Osteocyte (in vitro differentiated cells): ENCODE data around the gene IGF2R. TPM values are rescaled to one million over a fixed set of nuclear protein-coding genes. Genes with fewer than 3 reads are reported as not detected.
A peak's percentile ranks its signal among the peaks of the same experiment; 100 is the strongest.

Experiments
- DNase-seq: peaks from one replicate; pipeline ENCODE4 v3.0.0; 2021; ENCODE audit warnings: mixed read lengths; ENCODE audit not compliant: unreplicated experiment; ENCODE audit errors: extremely low spot score
- H3K27ac Mint-ChIP-seq: one replicate; pipeline ENCODE4 v1.8.0; 2021; ENCODE audit warnings: mild to moderate bottlenecking, mixed read lengths; ENCODE audit not compliant: unreplicated experiment
- H3K27me3 Mint-ChIP-seq: one replicate; pipeline ENCODE4 v1.8.0; 2021; ENCODE audit warnings: mixed read lengths; ENCODE audit not compliant: unreplicated experiment
- H3K36me3 Mint-ChIP-seq: one replicate; pipeline ENCODE4 v1.8.0; 2021; ENCODE audit warnings: mixed read lengths; ENCODE audit not compliant: unreplicated experiment
- H3K4me1 Mint-ChIP-seq: one replicate; pipeline ENCODE4 v1.8.0; 2021; ENCODE audit warnings: mixed read lengths; ENCODE audit not compliant: unreplicated experiment
- H3K4me3 Mint-ChIP-seq: one replicate; pipeline ENCODE4 v1.8.0; 2021; ENCODE audit warnings: mild to moderate bottlenecking, moderate library complexity, mixed read lengths; ENCODE audit not compliant: unreplicated experiment
- H3K9me3 Mint-ChIP-seq: one replicate; pipeline ENCODE4 v1.8.0; 2021; ENCODE audit warnings: mixed read lengths; ENCODE audit not compliant: unreplicated experiment
- CTCF ChIP-seq: fragments of 200-600 bp; sonication (generic); IDR thresholded peaks from 2 replicates; pipeline ENCODE4 v1.5.0; 2021; ENCODE audit warnings: antibody characterized with exemption, mild to moderate bottlenecking, moderate library complexity
- total RNA-seq: library from RNA; stranded (reverse); gene quantifications from 2 replicates; pipeline ENCODE4 v1.2.1, GENCODE V29; 2021

The IGF2R gene
- total RNA-seq, 1 donor from 2014 or later, result 196 TPM

DNA sequence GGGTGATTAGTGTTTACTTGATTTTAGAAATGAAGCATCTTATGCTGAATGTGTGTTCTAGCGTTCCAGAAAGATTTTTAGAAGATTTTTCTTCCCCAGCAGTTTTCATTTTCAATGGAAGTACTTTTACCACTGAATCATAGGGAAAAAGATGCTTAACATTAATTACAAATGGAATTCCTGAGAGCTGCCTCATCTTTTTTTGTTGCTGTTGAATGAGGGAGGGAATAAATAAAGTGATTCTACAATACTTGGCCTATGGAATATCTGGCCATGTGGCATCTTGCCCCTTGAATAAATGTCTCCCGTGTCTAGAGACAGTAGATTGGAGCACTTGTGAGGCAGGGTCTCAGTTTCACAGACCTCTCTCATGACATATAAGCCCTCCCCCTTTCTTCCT is 108.6 kb downstream of the IGF2R start:
- H3K9me3 Mint-ChIP-seq, result no peaks in the 10 kb centered on the region
- no peaks in the 10 kb centered on the region for H3K27me3 Mint-ChIP-seq
- peaks cover 65% of the 10 kb centered on the region for H3K36me3 Mint-ChIP-seq
- no peak overlapping the region for H3K27ac Mint-ChIP-seq
- TF ChIP-seq CTCF, result no peak
- no peaks in the 10 kb centered on the region for H3K4me1 Mint-ChIP-seq
- no peak overlapping the region for H3K4me3 Mint-ChIP-seq
- no peak for DNase-seq

DNA sequence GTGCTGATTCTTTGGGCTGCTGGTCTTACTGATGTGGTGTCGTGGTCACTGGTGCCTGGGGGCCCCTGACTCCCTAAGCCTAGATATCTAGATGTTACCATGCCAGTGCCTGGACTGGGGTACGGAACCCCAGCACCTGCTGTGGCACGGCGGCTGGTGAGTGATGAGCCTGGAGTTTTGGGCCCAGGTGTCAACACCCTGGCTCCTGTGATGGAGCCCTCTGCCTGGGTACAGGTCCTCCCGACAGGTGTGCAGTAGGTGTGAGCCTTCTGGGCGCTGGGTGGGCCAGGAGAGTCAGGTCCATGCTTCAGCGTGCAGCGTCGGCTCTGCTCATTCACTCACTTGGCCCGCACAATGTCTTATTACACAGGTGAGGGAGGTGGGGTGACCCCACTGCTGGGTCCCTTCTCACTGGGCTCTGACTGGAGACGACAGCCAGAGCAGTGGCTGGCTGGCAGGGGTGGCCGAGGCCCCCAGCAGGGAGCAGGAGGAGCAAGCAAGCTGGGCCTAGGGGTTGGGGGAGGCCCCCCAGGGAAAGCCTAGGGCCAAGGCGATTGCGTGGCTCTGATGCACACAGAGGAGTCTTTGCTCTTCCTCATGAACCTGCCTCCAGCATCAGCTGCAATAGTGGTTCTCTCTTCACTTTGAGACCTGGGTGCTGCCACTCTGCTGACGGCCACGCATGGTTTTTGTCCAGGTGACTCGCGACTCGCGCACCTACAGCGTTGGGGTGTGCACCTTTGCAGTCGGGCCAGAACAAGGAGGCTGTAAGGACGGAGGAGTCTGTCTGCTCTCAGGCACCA is 110.2 kb downstream of the IGF2R start:
- Mint-ChIP-seq H3K4me3 (no peak overlapping the region), H3K9me3 (no peaks in the 10 kb centered on the region), H3K27ac (no peak overlapping the region), H3K27me3 (no peaks in the 10 kb centered on the region), H3K36me3 (peaks cover 61% of the 10 kb centered on the region), H3K4me1 (no peaks in the 10 kb centered on the region)
- peak; percentile 80 for DNase-seq
- TF ChIP-seq CTCF, result no peak

- no peaks in the 10 kb centered on the region for H3K27me3 Mint-ChIP-seq
- H3K27ac Mint-ChIP-seq, result no peak overlapping the region
- no peaks in the 10 kb centered on the region for H3K4me1 Mint-ChIP-seq
- H3K4me3 Mint-ChIP-seq, result no peak overlapping the region
- no peak for TF ChIP-seq CTCF
- no peaks in the 10 kb centered on the region for H3K9me3 Mint-ChIP-seq
- no peak for DNase-seq
- peaks cover 64% of the 10 kb centered on the region for H3K36me3 Mint-ChIP-seq
These were observed 110.8 kb downstream of the IGF2R start for GRCh38 chr6:160079686-160080043.

DNA sequence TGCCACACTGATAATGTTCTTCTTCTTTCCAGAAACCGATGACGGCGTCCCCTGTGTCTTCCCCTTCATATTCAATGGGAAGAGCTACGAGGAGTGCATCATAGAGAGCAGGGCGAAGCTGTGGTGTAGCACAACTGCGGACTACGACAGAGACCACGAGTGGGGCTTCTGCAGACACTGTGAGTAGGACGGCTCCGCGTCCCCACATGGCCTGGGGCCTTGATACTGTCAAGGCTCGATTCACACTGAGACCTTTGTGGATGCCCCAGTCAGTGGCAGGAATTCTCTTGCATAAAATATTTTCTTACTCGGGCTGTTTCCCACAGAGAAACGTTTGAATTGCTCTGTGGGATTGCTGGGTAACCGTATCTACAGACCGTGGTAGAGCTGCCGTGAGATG is 111.2 kb downstream of the IGF2R start:
- Mint-ChIP-seq H3K4me3 (no peak overlapping the region), H3K4me1 (no peaks in the 10 kb centered on the region), H3K36me3 (peaks cover 63% of the 10 kb centered on the region), H3K27ac (no peak overlapping the region), H3K9me3 (no peaks in the 10 kb centered on the region), H3K27me3 (no peaks in the 10 kb centered on the region)
- TF ChIP-seq CTCF, result no peak
- peak; percentile 73 for DNase-seq

- Mint-ChIP-seq H3K4me1 (no peaks in the 10 kb centered on the region), H3K4me3 (no peak overlapping the region), H3K9me3 (no peaks in the 10 kb centered on the region), H3K36me3 (peaks cover 67% of the 10 kb centered on the region), H3K27me3 (no peaks in the 10 kb centered on the region), H3K27ac (no peak overlapping the region)
- no peak for DNase-seq
- TF ChIP-seq CTCF, result no peak
These were observed 112.5 kb downstream of the IGF2R start for GRCh38 chr6:160081398-160081797.
